ENCODE results near the gene ASIC2. TPM values are rescaled to one million over a fixed set of nuclear protein-coding genes. Genes with fewer than 3 reads are reported as not detected.

The ASIC2 gene
- total and polyA plus RNA-seq, 2 donors (not counting 1 experiment from before 2014, with no cell fraction given), result not detected

DNA sequence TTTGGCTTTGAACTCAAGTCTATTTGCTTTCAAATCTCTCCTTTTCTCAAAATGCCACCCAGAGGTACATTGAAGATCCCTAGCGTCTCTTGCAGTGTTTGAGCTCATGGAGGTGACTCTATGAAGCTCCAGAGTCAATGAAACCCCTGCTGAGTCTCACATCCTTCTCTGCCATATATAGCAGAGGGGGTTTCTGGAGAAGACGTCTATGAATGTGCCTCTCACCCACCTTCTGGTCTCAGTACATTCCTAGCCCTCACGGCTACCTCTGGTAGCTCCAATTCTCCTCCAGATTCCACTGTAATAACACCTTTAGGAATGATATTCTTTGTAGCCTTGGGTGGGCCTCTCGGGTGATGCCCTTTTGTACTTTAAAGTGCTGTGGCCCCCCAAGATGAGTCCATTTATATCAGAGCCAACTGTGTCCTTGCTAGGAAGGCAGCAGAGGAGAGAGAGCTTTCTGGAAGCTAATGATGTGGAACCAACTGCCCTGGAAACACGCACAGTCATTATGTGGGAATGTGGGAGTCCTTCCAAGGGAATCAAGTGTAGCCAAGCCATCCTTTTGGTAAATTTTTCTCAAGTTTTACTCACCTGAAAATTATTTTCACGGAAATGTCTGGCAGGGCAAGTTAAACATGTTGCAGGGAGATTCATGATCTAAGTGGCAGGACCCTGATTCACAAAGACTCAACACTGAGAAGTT lies 123.4 kb downstream of the ASIC2 start:
- no peak overlapping the region for H3K4me2 ChIP-seq (replicated peaks; ENCODE audit: low read depth, low read length, poor library complexity, severe bottlenecking)
- no peak overlapping the region for H3K27ac ChIP-seq (ENCODE audit: low read length in 2 of 2)
- no peak overlapping the region for H2AFZ ChIP-seq (ENCODE audit: insufficient read depth, low read depth, low read length, poor library complexity, severe bottlenecking)
- CTCF ChIA-PET, result no interaction called here
- ATAC-seq (ENCODE audit: low read depth), result no peak
- DNase-seq, result no peak
- no peak overlapping the region for H3K4me3 ChIP-seq (ENCODE audit: control extremely low read depth in 1 of 5, extremely low read depth in 1 of 5, insufficient read depth in 1 of 5, low read depth in 2 of 5, low read length in 4 of 5)
- Mint-ChIP-seq H3K9me3 (ENCODE audit: insufficient read depth) (no peaks in the 10 kb centered on the region), H3K4me3 (no peak overlapping the region), H3K4me1 (no peaks in the 10 kb centered on the region), H3K27ac (no peak overlapping the region), H3K27me3 (peaks cover 24% of the 10 kb centered on the region)
- POLR2A ChIA-PET, result no interaction called here
- no peaks in the 10 kb centered on the region for H3K79me2 ChIP-seq (ENCODE audit: control insufficient read depth, insufficient read depth, low read length)
- H4K20me1 ChIP-seq (ENCODE audit: control insufficient read depth, insufficient read depth, low read length, poor library complexity, severe bottlenecking), result no peaks in the 10 kb centered on the region
- no peaks in the 10 kb centered on the region for H3K4me1 ChIP-seq (ENCODE audit: control insufficient read depth in 2 of 2, insufficient read depth in 2 of 2, low read length in 2 of 2)
- intact Hi-C loops (cut with micrococcal nuclease), result no loop called here
- peaks cover 0 to 2% (median 0%) of the 10 kb centered on the region in 3 donors for H3K9me3 ChIP-seq (ENCODE audit: control extremely low read depth in 1 of 3, control insufficient read depth in 2 of 3, insufficient read depth in 1 of 3, low read length in 2 of 3)
- H3K36me3 ChIP-seq (replicated peaks in 1 of 2; ENCODE audit: control extremely low read depth in 1 of 2, control insufficient read depth in 1 of 2, extremely low read depth in 1 of 2, insufficient read depth in 2 of 2, low read length in 1 of 2), result no peaks in the 10 kb centered on the region
- no peak overlapping the region for H3K9ac ChIP-seq (ENCODE audit: low read length)
- no CpG with 5 or more reads among the region's 6 CpGs for WGBS (ENCODE audit: insufficient coverage)
- no peaks in the 10 kb centered on the region for H3K27me3 ChIP-seq (replicated peaks in 1 of 4; ENCODE audit: control extremely low read depth in 1 of 4, control insufficient read depth in 3 of 4, insufficient read depth in 4 of 4, low read length in 3 of 4)
- TF ChIP-seq, protein P1, sequence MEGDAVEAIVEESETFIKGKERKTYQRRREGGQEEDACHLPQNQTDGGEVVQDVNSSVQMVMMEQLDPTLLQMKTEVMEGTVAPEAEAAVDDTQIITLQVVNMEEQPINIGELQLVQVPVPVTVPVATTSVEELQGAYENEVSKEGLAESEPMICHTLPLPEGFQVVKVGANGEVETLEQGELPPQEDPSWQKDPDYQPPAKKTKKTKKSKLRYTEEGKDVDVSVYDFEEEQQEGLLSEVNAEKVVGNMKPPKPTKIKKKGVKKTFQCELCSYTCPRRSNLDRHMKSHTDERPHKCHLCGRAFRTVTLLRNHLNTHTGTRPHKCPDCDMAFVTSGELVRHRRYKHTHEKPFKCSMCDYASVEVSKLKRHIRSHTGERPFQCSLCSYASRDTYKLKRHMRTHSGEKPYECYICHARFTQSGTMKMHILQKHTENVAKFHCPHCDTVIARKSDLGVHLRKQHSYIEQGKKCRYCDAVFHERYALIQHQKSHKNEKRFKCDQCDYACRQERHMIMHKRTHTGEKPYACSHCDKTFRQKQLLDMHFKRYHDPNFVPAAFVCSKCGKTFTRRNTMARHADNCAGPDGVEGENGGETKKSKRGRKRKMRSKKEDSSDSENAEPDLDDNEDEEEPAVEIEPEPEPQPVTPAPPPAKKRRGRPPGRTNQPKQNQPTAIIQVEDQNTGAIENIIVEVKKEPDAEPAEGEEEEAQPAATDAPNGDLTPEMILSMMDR (IDR thresholded peaks at IDR 0.05), result no peak
- no peak for TF ChIP-seq EZH2 (IDR thresholded peaks at IDR 0.05; ENCODE audit: borderline replicate concordance, insufficient read depth, low read depth, low read length, poor library complexity, severe bottlenecking)

GRCh38 chr17:33167736-33168135 lies 125.4 kb downstream of the ASIC2 start:
- Histone ChIP-seq H3K9me3 (ENCODE audit: control extremely low read depth in 1 of 3, control insufficient read depth in 2 of 3, insufficient read depth in 1 of 3, low read length in 2 of 3) (peaks cover 0 to 2% (median 0%) of the 10 kb centered on the region in 3 donors), H3K36me3 (replicated peaks in 1 of 2; ENCODE audit: control extremely low read depth in 1 of 2, control insufficient read depth in 1 of 2, extremely low read depth in 1 of 2, insufficient read depth in 2 of 2, low read length in 1 of 2) (no peaks in the 10 kb centered on the region), H3K27ac (ENCODE audit: low read length in 2 of 2) (no peak overlapping the region), H3K4me3 (ENCODE audit: control extremely low read depth in 1 of 5, extremely low read depth in 1 of 5, insufficient read depth in 1 of 5, low read depth in 2 of 5, low read length in 4 of 5) (no peak overlapping the region), H4K20me1 (ENCODE audit: control insufficient read depth, insufficient read depth, low read length, poor library complexity, severe bottlenecking) (no peaks in the 10 kb centered on the region), H3K4me1 (ENCODE audit: control insufficient read depth in 2 of 2, insufficient read depth in 2 of 2, low read length in 2 of 2) (no peaks in the 10 kb centered on the region), H3K27me3 (replicated peaks in 1 of 4; ENCODE audit: control extremely low read depth in 1 of 4, control insufficient read depth in 3 of 4, insufficient read depth in 4 of 4, low read length in 3 of 4) (no peaks in the 10 kb centered on the region), H3K4me2 (replicated peaks; ENCODE audit: low read depth, low read length, poor library complexity, severe bottlenecking) (no peak overlapping the region), H3K9ac (ENCODE audit: low read length) (no peak overlapping the region), H3K79me2 (ENCODE audit: control insufficient read depth, insufficient read depth, low read length) (no peaks in the 10 kb centered on the region), H2AFZ (ENCODE audit: insufficient read depth, low read depth, low read length, poor library complexity, severe bottlenecking) (no peak overlapping the region)
- 43% methylated on average over 1 of the region's 1 CpG for WGBS (ENCODE audit: insufficient coverage)
- ChIA-PET CTCF (no interaction called here), POLR2A (no interaction called here)
- H3K4me3 Mint-ChIP-seq, result no peak overlapping the region
- intact Hi-C loops (cut with micrococcal nuclease), result no loop called here
- DNase-seq, result no peak
- ATAC-seq (ENCODE audit: low read depth), result no peak
- TF ChIP-seq EZH2 (IDR thresholded peaks at IDR 0.05; ENCODE audit: borderline replicate concordance, insufficient read depth, low read depth, low read length, poor library complexity, severe bottlenecking), result no peak
- TF ChIP-seq, protein P1 (IDR thresholded peaks at IDR 0.05), result no peak
- H3K27ac Mint-ChIP-seq, result no peak overlapping the region
- no peaks in the 10 kb centered on the region for H3K4me1 Mint-ChIP-seq
- H3K9me3 Mint-ChIP-seq (ENCODE audit: insufficient read depth), result no peaks in the 10 kb centered on the region
- peaks cover 32% of the 10 kb centered on the region for H3K27me3 Mint-ChIP-seq
